SK-N-DZ (cell line): ENCODE results near the gene RNU6-8. TPM values are rescaled to one million over a fixed set of nuclear protein-coding genes. Genes with fewer than 3 reads are reported as not detected.

Source experiments
- DNase-seq: peaks from one replicate; pipeline ENCODE4 v3.0.0-alpha.2; 2015; ENCODE audit warnings: low spot score
- polyA plus RNA-seq, 2 experiments: library from polyadenylated mRNA; depleted of rRNA; stranded (reverse); fragments of >200 nt; gene quantifications; 2 replicates each; pipeline ENCODE4 v1.2.3, GENCODE V29; 2014

The RNU6-8 gene
- polyA plus RNA-seq (2014; cell fraction: cytosol; rRNA removed) = not detected in 2 replicates
- not detected in 2 replicates for polyA plus RNA-seq (2014; cell fraction: nucleus; rRNA removed)

DNA sequence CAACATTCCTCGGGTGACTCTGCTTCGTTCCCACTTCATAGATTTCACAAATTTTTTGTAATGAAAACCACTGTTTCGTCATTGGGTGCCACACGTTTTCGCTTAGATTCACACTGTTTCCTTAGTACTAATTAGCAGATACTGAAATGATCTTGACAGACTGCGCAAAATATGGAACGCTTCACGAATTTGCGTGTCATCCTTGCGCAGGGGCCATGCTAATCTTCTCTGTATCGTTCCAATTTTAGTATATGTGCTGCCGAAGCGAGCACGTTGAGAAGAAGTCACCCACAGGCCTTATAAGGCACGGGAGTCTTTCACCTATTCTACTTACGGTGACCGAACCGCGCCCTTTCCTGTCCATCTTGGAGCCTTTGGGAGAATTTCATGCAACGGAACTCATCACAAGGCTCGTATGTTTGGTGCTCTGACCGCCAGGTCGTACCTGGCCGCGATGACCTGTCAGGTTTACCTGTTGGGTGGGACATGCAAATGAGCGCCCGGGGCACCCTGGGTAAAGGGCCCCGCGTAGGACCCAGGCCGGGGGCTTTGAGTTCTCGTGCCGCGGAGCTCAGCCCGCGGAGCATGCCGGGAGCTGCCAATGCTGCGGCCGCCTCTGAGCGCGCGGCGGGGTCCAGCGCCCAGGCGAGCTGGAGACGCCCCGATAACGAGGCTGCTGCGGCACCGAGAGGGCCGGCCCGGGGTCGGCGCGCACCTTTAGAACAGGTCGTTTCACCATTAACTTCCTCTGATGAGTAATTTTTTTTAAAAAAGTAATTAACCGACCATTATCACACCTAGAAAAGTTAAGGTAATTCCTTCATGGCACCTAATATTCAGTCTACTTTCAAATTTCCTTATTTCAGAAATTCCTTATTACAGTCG is at the start of gene RNU6-8:
RNU6-8 (minus strand) TSS at position 272 of the 885 bp plus-strand sequence.
- DNase-seq = peak; percentile 95

DNA sequence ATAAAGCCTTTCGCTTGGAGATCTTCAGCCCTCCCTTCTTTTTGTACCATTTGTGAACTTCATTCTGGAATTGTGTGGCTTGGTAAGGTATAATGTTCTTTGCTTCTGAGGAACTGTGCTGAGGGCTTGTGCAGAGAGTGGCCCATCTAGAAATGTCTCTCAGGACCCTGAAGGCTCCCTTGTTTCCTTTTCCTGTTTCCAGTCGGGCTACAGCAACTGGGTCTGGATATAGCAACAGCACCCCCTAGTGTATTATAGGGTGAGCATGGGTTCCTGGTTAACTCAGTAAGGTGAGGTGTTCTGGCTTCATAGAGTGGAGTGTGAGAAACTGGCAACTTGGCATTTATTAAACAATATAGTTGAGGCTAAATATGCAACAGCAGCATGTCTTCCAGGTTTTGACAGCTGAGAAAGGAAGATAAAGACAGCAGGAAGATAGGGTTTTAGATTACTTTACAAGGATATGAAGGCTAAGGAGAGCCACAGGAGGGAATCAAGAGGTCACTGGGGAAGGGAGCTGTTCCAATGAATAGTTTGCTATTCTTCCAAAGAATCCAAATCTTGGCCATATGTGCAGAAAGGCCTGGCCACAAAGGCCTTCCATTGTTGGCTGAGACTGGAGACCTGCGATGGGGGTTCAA is 49.1 kb upstream of the RNU6-8 start:
- peak; percentile 79 for DNase-seq

DNA sequence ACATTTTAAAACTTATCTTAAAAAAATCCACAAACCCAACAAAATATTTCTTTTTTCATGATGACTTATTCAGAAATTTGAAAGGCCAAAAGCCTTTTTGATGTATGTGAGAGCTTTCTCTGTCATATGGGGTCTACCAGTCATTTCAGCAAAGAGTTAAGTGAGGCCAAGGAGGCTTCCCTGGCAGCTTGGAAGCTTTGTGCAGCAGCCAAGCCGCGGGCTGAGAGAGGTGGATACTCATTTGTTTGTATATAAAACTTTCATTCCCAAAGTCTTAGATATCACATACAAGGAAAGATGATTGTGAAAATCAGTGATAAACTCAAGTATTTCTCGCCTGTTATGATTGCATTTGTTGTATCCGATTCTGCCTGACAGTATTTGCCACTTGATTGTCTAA is 48.5 kb upstream of the RNU6-8 start:
- DNase-seq = no peak

DNA sequence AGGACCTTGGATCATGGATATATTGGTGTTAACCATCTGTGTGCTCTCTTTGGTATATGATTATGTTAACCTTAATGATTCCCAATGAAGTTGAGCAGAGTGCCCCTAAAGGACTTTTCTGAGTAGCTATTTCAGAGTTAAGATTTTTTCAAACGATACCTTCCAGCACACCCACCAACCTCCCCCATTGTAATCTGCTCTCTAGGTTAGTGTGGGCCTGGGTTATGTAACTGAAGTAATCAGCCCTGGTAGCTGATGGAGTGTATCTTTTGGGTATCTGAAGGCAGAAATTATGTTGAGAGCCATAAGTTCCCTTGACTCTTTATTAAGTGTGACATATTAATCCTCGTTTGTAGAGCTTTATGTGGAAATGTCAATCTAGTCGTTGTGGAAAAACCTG is 47.6 kb upstream of the RNU6-8 start:
- no peak for DNase-seq

DNA sequence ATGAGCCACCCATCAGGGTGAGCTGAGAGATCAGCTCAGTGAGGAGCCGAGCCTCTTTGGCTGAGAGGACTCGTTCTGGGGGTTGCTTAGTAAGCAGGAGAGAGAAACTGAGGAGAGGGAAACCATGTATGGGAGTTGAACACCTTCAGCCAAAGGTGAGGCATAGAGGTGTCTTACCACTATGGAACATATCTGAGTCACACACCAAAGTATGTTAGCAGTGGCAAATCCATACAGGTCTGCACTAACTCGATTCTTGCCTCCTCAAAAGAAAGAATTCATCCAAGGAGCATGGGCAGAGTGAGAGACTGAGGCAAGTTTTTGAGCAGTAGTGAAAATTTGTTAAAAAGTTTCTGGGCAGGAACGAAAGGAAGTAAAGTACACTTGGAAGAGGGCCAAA is 46.7 kb upstream of the RNU6-8 start:
- no peak for DNase-seq

DNA sequence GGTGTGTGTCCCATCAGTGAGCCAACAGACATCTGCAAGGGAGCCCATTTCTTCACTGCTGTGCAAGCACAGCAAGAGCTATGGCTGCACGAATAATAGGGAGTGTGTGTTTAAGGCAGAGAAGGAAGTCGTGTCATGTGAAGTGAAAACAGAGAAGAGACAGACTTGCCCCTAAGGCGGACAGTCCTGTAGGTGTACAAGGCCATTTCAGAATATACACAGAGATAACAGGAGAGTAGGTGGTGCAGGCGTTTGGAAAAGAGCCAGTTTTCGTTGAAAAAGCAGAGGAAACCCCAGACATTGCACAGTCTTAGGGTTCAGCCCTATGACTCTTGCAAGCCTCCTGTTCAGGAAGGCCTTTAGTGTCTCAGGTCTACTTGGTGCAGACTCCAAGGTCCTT is 46.3 kb upstream of the RNU6-8 start:
- no peak for DNase-seq

DNA sequence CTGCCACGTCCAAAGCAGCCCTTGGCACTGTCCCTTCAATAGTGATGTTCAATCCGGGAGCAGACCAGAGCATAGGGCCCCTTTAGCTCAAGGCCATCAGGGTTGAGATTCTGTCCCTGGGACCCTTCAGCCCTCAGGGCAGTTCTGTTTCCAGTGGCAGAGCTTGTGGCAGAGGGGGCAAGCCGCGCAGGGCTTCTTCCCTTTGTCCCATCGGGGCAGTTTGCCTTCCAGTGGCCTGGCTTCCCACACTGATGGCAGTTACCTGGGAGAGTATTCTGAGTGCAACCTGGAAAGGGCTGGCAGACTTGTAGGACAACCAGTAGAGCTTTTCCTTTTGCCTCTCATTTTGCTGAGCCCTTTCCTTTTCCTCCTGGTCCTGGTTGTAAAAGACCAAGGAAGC is 43.7 kb upstream of the RNU6-8 start:
- no peak for DNase-seq

DNA sequence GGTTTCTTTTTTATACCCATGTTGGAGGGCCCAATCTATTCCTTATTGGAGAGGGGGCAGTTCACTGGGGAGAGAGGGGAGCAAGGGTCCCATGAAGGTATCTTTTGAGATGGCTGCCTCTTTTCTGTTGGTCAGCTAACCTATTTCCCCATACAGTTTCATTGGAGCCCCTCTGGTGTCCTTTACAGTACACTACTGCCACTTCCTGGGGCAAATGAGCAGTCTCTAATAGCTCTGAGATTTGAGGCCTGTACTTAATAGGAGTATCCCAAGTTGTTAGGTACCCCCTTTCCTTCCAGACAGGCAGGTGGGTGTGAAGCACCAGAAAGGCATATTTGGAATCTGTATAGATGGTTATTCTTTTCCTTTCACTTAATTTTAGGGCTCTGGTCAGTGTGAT is 41.3 kb upstream of the RNU6-8 start:
- no peak for DNase-seq

DNA sequence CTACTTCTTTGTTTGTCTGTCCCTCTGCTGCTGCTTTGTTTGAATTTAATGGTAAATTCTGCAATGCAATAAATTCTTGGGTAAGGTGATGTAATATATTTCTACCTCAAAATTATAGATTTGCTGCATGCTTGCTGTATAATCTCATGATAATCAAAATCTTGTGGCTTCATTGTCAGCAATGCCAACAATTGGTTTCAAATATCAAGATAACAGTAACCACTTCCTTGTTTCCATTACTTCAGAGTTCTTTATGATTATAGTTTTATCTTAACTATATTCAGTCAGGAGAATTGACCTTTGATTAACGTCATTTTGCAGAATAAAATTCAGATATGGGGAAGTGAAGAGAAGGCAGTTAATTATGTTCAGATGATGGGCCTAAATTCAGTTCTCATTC is 30.2 kb upstream of the RNU6-8 start:
- DNase-seq = no peak

DNA sequence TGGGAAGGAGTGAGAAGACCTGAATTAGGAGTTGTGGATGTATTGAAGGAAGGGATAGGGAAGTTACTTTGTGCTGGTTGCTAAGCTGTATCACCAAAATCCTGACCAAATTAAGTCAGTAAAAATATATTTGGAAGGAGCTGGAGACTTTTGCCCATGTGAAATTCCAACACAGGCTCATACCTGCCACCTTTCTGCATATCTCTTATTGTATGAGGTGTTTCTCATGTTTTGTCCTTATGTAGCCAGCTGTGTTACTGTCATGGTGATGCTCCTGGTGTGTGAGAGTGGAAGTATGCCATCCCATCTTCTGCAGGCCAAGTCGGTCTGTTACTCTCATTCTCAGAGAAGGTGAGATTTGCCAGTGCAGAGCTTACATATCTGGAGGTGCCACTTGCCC is 29.4 kb upstream of the RNU6-8 start:
- no peak for DNase-seq

DNA sequence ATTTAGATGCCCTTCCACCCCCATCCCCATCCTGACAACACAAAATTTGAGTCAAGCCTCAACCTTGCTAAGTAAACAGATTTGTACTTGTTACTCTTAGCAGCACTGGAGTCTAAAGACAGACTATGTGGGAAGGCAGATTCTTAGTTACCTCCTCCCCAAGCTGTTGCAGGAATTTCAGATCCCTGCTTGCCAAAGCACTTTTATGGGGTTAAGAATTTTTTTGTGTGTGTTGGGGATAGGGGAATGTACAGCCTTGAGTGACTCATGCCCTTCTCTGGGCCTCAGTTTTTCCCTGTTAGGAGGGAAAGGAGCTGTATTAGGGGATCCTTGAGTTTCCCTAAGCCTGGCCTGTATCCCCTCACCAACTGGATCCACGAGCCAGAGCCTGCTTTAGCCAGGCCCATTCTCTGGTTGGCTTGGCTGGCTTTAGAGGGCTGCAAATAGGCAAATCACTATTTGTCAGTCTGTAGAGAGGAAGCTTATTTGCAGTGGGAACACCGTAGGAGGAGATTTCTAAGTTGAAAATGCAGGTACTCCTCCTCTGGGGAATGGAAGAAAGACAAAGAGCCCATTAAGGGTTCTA is 27.7 kb upstream of the RNU6-8 start:
- no peak for DNase-seq

DNA sequence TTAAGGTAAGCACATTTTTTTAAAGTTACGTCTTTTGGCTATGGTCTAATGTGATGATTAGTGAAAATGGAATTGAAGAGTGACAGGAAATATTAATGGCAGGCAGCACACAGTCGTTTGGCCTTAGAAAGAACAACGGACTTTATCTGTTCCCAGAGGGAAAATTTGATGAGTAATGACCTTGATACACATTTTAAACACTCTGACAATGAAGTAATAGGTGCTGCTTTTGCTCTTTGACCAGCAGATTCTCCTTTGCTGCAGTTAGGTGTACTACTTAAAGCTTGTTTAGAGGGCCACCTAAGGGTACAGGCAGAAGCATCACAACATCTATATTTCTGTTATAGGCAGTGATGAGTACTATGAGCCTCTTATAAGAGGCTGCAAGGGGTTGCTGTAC is 27.1 kb upstream of the RNU6-8 start:
- no peak for DNase-seq

DNA sequence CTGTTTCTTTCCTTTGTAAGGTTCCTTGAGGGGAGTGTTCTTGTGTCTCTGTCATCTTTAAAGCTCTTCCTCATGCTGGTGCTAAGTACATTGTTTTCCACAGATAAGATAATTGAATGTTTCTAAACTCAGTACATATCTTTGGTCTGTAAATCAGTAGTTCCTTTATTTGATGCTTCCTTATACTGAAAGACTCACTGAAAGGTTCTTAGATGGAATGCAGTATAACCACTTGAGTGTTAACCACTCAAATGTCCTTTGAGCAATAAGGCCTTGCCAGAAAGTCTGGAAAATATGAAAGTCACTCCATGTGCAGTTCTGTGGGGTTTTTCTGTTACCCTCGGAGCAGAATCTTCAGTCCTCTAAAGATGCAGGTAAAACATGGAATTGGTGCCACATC is 23.0 kb upstream of the RNU6-8 start:
- DNase-seq = no peak

DNA sequence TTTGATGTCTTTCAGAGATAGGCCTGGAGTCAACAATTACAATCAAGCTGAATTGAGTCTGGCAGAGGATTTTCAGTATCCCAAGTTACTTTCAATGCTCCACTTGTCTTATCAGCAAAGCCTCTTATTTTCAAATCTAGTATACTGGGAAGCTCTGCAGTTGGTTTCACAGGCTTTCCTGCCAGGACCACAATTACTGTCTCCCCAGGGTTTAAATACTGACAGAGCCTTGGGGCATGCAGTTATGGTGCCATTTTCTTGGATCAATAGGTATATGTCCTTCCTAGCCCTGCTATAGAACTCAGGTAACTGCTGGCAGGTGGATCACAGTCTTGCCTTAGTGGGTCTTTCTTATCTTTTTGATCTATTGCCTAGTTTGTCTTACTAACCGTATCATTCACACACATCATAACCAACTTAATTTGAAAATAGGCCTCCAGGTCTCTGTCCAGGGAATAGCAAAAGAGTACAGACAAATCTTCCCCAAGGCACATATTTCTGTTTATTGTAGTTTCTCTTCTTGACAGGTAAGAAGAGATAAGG is 22.4 kb upstream of the RNU6-8 start:
- no peak for DNase-seq

DNA sequence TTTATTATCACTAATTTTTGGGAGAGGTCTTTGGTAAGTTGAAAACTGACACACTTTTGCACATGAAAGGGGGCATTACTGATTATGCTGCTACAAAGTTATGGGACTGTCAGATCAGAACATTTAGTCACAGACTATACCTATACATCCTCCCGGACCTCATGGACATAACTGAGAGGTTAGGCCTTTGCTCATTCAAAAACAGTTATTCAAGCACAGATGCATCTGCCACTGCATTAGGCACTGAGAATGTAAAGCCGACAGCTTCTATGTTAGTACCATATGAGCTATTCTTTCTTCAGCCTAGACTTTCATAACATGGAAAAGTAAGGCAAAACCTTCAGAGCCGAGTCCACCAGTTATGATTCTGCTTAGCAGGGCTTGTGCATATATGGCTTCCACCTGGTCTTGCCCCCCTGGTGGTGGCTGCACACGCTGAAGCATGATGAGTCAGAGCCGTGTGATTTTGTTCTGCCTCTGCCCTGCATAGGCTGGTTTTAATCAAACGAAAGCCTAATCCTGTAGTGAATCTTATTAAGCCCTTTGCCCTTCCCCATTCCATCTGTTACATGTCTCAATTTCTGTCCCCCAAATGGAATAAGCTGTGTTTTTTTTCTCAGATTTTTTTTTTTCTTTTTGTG is 21.8 kb upstream of the RNU6-8 start:
- peak; percentile 96 for DNase-seq

DNA sequence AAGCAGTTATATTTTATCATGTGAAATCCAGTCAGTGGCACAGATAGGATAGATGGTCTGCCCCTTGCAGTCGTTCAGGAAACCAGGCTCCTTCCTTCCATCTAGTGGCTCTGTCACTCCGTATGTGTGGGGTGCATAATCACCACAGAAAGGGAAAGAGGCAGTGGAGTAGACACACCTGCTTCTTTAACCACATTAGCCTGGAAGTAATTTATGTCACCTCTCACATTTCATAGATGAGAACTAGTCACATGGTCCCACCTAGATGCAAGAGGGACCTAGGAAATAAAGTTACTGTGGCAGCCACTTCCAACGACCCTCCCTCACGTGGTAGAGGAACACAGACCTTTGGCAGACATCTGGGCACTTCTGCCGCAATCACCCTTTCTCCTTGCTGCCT is 14.2 kb upstream of the RNU6-8 start:
- peak; percentile 92 for DNase-seq

DNA sequence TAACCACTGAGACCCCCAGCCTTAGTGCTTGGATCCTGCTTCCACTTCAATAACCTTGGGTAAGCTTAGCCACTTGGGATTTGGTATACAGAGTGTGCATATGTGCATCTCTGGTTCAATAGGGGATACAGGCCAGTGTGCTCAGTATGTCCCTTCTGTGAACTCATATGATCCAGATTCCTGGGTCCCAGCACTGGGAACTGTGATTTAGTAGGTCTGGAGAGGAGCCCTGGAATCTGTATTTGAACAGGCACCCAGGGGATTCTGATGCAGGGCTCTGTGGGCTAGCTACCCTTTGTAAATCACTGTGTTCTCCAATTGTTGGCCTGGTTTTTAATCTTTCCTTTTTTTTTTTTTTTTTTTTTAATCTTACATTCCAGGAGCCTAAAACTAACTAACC is 9.8 kb upstream of the RNU6-8 start:
- DNase-seq = no peak

DNA sequence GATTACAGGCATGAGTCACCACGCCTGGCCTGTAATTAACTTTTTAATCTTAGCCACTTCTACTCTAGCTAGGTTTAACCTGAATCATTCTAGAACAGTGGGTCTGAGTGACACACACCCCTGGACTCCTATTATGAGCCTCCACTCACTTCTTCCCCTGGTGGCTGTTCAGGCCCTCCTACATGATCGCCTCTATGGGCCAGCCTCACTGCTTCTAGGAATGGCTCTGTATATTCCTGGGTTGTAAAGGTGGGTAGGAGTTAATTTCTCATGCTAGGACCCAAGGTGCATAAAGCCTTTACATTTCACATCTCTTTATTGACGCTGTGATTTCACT is 8.0 kb upstream of the RNU6-8 start:
- no peak for DNase-seq

DNA sequence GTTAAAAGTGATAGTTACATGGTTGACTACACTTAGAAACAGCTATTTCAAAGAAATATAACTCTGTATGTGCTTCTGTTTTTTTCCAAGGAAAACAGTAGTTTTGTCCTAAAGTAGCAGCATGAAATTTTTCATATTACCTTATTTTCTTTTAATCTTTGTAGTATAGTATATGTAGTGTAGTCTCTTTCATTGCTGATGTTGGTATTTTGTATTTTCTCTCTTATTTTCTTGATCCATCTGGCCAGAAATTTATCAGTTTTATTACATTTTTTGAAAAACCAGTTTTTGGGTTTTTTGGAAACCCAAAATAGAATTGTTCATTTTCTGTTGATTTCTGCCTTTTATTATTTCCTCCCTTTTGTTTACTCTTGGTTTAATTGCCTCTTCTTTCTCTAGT is 6.4 kb upstream of the RNU6-8 start:
- no peak for DNase-seq

DNA sequence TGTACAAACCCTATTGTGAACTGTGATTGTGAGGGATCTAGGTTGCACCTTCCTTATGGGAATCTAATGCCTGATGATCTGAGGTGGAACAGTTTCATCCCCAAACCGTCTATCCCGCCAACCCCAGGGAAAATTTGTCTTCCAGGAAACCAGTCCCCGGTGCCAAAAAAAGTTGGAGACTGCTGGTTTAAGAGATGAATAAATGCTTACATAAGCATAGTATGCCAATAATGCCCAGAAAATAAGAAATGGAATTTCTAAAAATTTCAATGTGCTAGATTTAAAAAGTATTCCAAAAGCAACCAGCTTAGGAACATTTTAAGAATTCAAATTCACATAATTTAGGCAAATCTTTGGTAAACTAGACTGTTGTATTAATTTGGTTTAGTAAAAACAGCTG is 5.4 kb upstream of the RNU6-8 start:
- DNase-seq = no peak

DNA sequence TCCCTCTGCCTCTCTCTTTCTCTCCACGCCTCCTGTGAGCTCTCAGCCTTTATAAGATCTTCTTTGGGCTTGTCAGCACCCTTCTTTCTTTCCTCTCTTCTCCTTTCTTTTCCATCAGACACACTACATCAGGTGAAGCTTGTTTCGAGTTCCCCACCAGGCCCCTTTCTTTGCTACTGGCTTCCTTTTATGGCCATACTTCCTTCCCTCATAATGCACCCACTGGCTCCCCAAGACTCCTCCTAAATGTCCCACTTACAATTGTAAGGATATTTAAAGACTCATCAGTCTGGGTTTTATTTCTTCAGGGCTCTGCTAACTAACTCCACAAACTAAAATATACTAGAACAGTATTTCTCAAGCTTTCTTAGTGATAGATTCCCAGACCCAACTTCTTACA is 3.5 kb upstream of the RNU6-8 start:
- no peak for DNase-seq

DNA sequence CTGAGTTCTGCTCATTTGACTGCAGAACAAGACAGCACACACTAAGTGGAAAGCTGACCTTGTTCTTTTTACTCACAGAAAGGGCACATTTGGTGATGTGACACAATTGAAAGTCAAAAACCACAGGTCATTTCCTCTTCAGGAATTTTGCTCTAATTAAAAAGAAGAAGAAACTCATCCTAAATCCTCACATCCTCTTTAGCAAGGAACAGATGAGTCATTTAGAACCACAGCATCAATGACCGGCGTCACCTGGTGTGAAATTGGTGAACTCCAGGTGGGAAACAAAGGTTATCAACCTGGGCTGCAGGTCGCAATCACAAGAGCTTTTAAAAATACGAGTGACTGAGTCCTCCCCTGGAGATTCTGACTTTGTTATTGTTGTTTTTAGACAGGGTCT is 2.9 kb upstream of the RNU6-8 start:
- no peak for DNase-seq
